CD4-positive, alpha-beta T cell treated with Interleukin-17A for 1 hour (primary cell): ENCODE measurements around the gene NPHP4.
"Not testable (repeated sequence)": the region's sequence is repeated elsewhere in the genome, so short reads cannot be mapped to it uniquely, and the experiment has no call there.

Experiments
- DNase-seq: peaks from one replicate; pipeline ENCODE4 v3.0.0-alpha.2; 2020

Gene NPHP4

GRCh38 chr1:5926686-5927435 is 65.4 kb downstream of the NPHP4 start:
- no peak for DNase-seq

- not testable (repeated sequence) for DNase-seq
Measured at GRCh38 chr1:5922700-5923330, 69.4 kb downstream of the NPHP4 start.

DNA sequence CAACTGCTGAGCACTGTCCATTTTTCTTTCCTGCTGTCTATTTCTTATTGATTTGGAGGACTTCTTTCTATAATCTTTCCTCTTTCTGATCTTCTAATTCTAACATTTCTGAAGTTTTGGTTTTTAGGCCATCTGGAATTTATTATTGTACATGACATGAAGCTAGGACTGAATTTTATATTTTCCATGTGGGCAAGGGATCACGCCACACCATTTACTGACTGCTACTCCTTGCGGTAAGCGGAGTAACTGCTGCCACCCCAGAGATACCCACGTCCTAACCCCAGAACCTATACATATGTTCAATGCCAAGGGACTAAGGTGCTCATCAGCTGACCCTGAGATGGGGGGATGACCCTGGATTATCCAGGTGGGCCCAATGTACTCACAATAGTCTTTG is 70.6 kb downstream of the NPHP4 start:
- DNase-seq = no peak

DNA sequence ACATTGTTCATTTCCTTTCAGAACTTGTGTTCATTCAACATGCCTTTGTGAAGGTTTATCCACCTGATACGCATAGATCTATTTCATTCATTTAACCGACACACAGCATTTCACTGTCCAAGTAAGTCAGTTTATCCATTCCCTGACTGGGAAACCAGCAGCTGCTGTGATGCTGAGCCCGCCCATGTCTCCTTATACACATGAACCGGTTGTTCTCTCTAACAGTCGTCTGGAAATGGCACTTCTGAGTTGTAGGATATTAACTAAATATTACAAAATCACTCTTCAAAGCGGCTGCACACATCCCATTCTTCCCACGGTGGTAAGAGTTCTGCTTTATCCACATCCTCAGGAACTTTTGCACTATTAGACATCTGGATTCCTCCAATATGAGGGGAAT is 71.1 kb downstream of the NPHP4 start:
- no peak for DNase-seq

DNA sequence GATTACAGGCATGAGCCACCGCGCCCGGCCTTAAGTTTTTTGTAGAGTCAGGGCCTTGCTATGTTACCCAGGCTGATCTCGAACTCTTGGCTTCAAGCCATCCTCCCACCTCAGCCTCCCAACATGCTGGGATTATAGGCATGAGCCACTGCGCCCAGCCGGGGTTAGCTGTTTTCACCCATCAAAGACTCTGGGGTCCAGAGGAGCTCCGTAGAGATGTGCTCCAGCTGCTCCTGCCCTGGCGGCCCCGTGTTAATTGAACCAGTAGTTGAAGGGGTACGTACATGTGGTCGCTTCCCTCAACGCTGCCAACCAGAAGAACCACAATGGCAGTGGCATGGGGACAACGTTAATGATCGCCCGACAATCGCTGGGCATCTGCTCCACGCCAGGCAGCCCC is 72.0 kb downstream of the NPHP4 start:
- DNase-seq = no peak

- DNase-seq = no peak
Measured at GRCh38 chr1:5918275-5918649, 74.0 kb downstream of the NPHP4 start.

DNA sequence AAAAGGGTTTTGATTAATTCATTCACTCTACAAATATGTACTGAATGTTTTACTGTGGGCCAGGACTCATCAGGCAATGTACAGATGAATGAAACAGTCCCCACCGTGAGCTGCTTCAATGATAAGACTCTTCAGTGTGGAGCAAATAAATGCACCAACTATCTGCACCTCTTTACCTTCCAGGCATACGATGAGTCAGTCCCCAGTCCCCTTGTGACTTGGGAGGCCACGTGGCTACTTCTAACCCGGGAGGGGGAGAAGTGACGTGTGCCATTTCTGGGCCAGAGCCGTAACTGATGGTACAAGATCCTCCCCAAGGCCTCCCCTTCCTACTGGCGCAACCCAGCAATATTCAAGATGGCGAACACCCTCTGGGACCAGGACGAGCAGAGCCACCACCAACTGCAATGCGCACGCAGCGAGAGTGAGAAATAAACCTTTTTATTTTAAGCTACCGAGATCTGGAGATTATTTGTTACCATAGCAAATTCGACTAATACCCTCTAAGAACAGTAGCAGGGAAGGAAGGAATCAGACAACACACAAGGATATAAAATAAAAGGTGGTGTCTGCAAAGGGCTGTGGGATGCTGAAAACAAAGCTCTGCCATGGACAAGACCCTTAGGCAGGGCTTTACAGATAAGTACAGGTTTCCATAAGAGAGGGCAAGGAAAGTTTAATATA is 74.5 kb downstream of the NPHP4 start:
- DNase-seq = no peak

- DNase-seq = no peak
Measured at GRCh38 chr1:5917281-5917590, 75.0 kb downstream of the NPHP4 start.

DNA sequence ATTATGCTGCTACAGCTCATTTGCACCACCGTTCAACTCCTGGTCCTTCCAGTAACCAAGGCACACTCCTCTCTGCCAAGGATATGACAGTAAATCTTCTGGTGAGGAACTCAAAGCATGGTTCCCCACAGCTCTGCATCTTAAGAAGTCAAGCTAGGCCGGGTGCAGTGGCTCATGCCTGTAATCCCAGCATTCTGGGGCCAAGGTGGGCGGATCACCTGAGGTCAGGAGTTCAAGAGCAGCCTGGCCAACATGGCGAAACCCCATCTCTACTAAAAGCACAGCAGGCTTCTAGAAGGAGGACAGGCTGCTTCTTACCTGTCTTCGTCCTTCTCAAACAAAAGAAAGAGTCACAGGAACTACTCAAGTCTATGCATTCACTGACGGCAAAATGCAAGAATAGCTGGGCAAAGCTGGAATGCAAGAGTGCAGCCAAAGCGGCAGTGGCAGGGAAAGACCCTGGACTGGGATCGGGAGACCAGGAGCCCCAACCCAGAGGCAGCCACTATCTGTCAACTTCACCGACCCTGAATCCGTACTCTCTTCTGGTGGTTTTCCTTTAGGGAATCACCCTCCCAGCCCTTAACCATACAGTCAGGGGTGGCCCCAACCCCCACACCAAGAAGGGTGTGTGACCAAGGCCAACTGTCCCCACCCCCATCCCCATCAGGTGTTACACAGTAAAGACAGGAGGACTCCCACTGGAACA is 75.5 kb downstream of the NPHP4 start:
- no peak for DNase-seq

- DNase-seq = peak; percentile 48
Measured at GRCh38 chr1:5915587-5916571, 76.3 kb downstream of the NPHP4 start.

GRCh38 chr1:5914676-5915365 is 77.4 kb downstream of the NPHP4 start:
- DNase-seq = no peak

GRCh38 chr1:5913876-5914275 is 78.3 kb downstream of the NPHP4 start:
- DNase-seq = no peak

DNA sequence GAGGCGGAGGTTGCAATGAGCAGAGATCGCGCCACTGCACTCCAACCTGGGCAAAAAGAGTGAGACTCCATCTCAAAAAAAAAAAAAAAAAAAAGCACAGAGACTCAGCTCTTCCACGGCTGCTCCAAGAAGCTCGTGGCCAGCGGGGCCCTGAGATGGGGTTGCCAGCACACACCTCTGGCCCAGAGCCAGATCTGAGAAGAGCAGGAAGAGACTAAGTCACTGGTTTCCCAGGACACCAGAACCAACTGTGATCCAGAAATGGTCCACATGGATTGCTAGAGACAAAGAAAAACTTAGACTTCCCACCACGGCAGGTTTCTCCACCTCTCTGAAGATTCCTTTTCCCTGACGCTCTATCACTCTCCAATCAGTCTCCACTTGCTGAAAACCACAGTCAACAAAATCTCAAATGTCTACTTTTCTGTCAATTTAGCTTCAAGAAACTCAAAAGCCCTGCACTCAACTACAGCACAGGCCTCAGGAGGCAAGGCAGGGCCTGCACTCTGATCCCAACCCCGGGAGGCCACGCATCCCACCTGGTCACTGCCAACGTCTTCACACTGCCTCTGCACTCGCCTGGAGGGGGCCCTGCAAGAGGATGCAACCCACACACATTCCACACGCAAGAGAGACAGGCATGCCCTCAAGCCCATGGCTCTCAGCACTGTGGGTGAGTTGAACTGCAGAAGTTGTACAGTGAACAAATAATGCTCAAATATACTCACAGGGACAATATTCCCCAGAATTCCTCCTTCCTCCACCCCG is 79.0 kb downstream of the NPHP4 start:
- DNase-seq = no peak

- DNase-seq = no peak
Measured at GRCh38 chr1:5911871-5912271, 80.4 kb downstream of the NPHP4 start.

GRCh38 chr1:5911157-5911556 is 81.1 kb downstream of the NPHP4 start:
- DNase-seq = no peak

- no peak for DNase-seq
Measured at GRCh38 chr1:5910666-5911065, 81.6 kb downstream of the NPHP4 start.

- DNase-seq = no peak
Measured at GRCh38 chr1:5910276-5910620, 82.0 kb downstream of the NPHP4 start.

- DNase-seq = no peak
Measured at GRCh38 chr1:5909576-5910275, 82.5 kb downstream of the NPHP4 start.

GRCh38 chr1:5908461-5909375 is 83.5 kb downstream of the NPHP4 start:
- DNase-seq = no peak
